A549 (cell line): Measurements from ENCODE around the gene KDM4B. TPM values are rescaled to one million over a fixed set of nuclear protein-coding genes. Genes with fewer than 3 reads are reported as not detected.
"Not testable (repeated sequence)": the region's sequence is repeated elsewhere in the genome, so short reads cannot be mapped to it uniquely, and the experiment has no call there.

Experiments used
- ATAC-seq, 2 experiments: fragments of 200-7000 bp in 1 of 2; fragments of >200 bp in 1 of 2; cut with Nextera tagmentation in 1 of 2; cut with Tn5 transposase in 1 of 2; 3 replicates each; pipeline versions ENCODE4 v1.8.0 to v1.9.1; 2018 to 2020; ENCODE audit warnings: mild to moderate bottlenecking in 1 of 2, moderate library complexity in 1 of 2
- CTCF ChIA-PET: fragments of 300-600 bp; sonication (Branson Sonifier 250); formaldehyde crosslinking; extraction: SDS; loops from one replicate; lab custom pipeline; 2021; ENCODE audit warnings: antibody characterized with exemption, inconsistent platforms; lab: Yijun Ruan, JAX
- POLR2A ChIA-PET: fragments of 350-600 bp; formaldehyde crosslinking; extraction: SDS; loops from one replicate; lab custom pipeline; 2021; ENCODE audit warnings: antibody characterized with exemption, inconsistent platforms; lab: Yijun Ruan, JAX
- DNase-seq, 2 experiments: peaks; one replicate each; pipeline versions ENCODE4 v3.0.0 to v3.0.0-alpha.2; 2011 to 2016; ENCODE audit warnings: low read depth in 1 of 2, low spot score in 1 of 2
- FAIRE-seq: peaks from 2 replicates; lab custom pipeline; 2011; peaks lifted over from hg19 to GRCh38; lab: Jason Lieb, UNC
- H3K27ac ChIP-seq, 2 experiments: fragments of >200 bp; sonication (Bioruptor Twin); formaldehyde crosslinking; 3 replicates each; pipeline ENCODE4 v1.5.1; 2016 to 2017
- H3K4me1 ChIP-seq: fragments of >200 bp; sonication (Bioruptor Twin); formaldehyde crosslinking; 3 replicates; pipeline ENCODE4 v1.6.1; 2016
- H3K4me2 ChIP-seq: fragments of >200 bp; sonication (Bioruptor Twin); formaldehyde crosslinking; 3 replicates; pipeline ENCODE4 v1.6.1; 2016
- H3K4me3 ChIP-seq: fragments of >200 bp; sonication (Bioruptor Twin); formaldehyde crosslinking; 3 replicates; pipeline ENCODE4 v1.5.1; 2016
- H3K9me3 ChIP-seq: fragments of >200 bp; sonication (Bioruptor Twin); formaldehyde crosslinking; 3 replicates; pipeline ENCODE4 v1.6.1; 2016
- CTCF ChIP-seq: fragments of >200 bp; sonication (Bioruptor Twin); formaldehyde crosslinking; IDR thresholded peaks from 3 replicates; pipeline ENCODE4 v1.5.1; 2016
- E2F6 ChIP-seq: IDR thresholded peaks from 2 replicates; pipeline ENCODE4 v1.6.1; 2012; ENCODE audit warnings: low read depth, borderline replicate concordance
- EHF ChIP-seq: fragments of 250-450 bp; sonication (Bioruptor Pico); IDR thresholded peaks from 2 replicates; pipeline ENCODE4 v1.5.0; 2020; ENCODE audit warnings: mild to moderate bottlenecking
- EP300 ChIP-seq, 2 experiments: fragments of >200 bp; sonication (Bioruptor Twin); formaldehyde crosslinking; IDR thresholded peaks; 2 replicates in 1 of 2; 3 replicates in 1 of 2; pipeline ENCODE4 v1.6.1; 2016 to 2017
- HMGXB4 ChIP-seq: fragments of 250-450 bp; sonication (Bioruptor Pico); IDR thresholded peaks from 2 replicates; pipeline ENCODE4 v1.5.0; 2021; ENCODE audit warnings: mild to moderate bottlenecking, moderate library complexity, borderline replicate concordance
- JUN ChIP-seq, 2 experiments: fragments of >200 bp; sonication (Bioruptor Twin); formaldehyde crosslinking; IDR thresholded peaks; 2 replicates in 1 of 2; 3 replicates in 1 of 2; pipeline ENCODE4 v1.6.1; 2016 to 2017
- MAFK ChIP-seq: fragments of 450-650 bp; IDR thresholded peaks from 2 replicates; pipeline ENCODE4 v1.6.1; 2014; ENCODE audit not compliant: partially characterized antibody
- NPAS2 ChIP-seq: fragments of 250-450 bp; sonication (Bioruptor Pico); IDR thresholded peaks from 2 replicates; pipeline ENCODE4 v1.8.0; 2022; ENCODE audit warnings: mild to moderate bottlenecking, moderate library complexity, borderline replicate concordance
- POLR2AphosphoS2 ChIP-seq: conservative IDR thresholded peaks from 2 replicates; pipeline ENCODE4 v1.6.1; 2012; ENCODE audit warnings: low read length, improper control_type of control experiment, inconsistent platforms
- RAD21 ChIP-seq, 2 experiments: fragments of >200 bp in 1 of 2; sonication (Bioruptor Twin) in 1 of 2; formaldehyde crosslinking in 1 of 2; IDR thresholded peaks in 1 of 2; conservative IDR thresholded peaks in 1 of 2; 2 replicates in 1 of 2; 3 replicates in 1 of 2; pipeline ENCODE4 v1.6.1; 2012 to 2018; ENCODE audit warnings: inconsistent platforms in 1 of 2
- RFX5 ChIP-seq: fragments of 450-650 bp; IDR thresholded peaks from 2 replicates; pipeline ENCODE4 v1.7.1; 2014; ENCODE audit warnings: antibody characterized with exemption, mild to moderate bottlenecking, moderate library complexity
- RNF2 ChIP-seq: fragments of 200-600 bp; sonication (generic); IDR thresholded peaks from 2 replicates; pipeline ENCODE4 v1.6.1; 2016; ENCODE audit warnings: low read depth, mild to moderate bottlenecking, antibody characterized with exemption, moderate library complexity, borderline replicate concordance
- SMC3 ChIP-seq: fragments of >200 bp; sonication (Bioruptor Twin); formaldehyde crosslinking; IDR thresholded peaks from 3 replicates; pipeline ENCODE4 v1.6.1; 2018; ENCODE audit warnings: inconsistent platforms
- TFCP2L1 ChIP-seq: fragments of 250-450 bp; sonication (Bioruptor Pico); IDR thresholded peaks from 2 replicates; pipeline ENCODE4 v1.5.0; 2021; ENCODE audit warnings: mild to moderate bottlenecking
- USF2 ChIP-seq: fragments of 450-650 bp; IDR thresholded peaks from 2 replicates; pipeline ENCODE4 v1.6.1; 2014; ENCODE audit warnings: antibody characterized with exemption
- ZC3H11A ChIP-seq: fragments of 450-650 bp; IDR thresholded peaks from 2 replicates; pipeline ENCODE4 v1.6.1; 2014; ENCODE audit warnings: antibody characterized with exemption, mild to moderate bottlenecking
- ZFP36 ChIP-seq: fragments of 450-650 bp; IDR thresholded peaks from 2 replicates; pipeline ENCODE4 v1.6.1; 2014; ENCODE audit warnings: borderline replicate concordance; ENCODE audit not compliant: partially characterized antibody
- WGBS: methylation state at CpG from one replicate; pipeline ENCODE4 v1.1.6; 2017; ENCODE audit errors: missing lambda C conversion rate; 5-methylcytosine and 5-hydroxymethylcytosine counted together
- polyA plus RNA-seq, 4 experiments: library from polyadenylated mRNA; depleted of rRNA in 3 of 4; stranded (reverse); fragments of >200 nt; fragmentation: RNase III in 1 of 4; extraction: RNeasy Plus Mini Kit Qiagen cat#74134 plus additional on column Dnase treatment in 1 of 4; gene quantifications; 2 replicates in 3 of 4; 3 replicates in 1 of 4; pipeline ENCODE4 v1.2.3, GENCODE V29; 2011 to 2017

KDM4B gene
- polyA plus RNA-seq, 2 of the 4 experiments (the other 2 are of a cell fraction) = 3.0 to 4.6 TPM

GRCh38 chr19:5028229-5028886 is 59.4 kb downstream of the KDM4B start:
- CTCF ChIA-PET = interaction anchor here (0.6 to 9.1 kb wide), 11 partner anchors 8 to 219 kb away, joined by 3 to 143 read pairs (median 3); no protein-coding TSS in a partner anchor

GRCh38 chr19:5029596-5029995 is 60.7 kb downstream of the KDM4B start:
- DNase-seq (peak; percentile 45 to 66), ATAC-seq (peak in 1 of 2 experiments; percentile 67; a peak in 3 of 6 replicates)
- WGBS = 35% methylated on average over 12 of the region's 12 CpGs
- H3K4me3 ChIP-seq, POLR2A ChIA-PET, H3K9me3 ChIP-seq, H3K4me1 ChIP-seq, H3K4me2 ChIP-seq, FAIRE-seq, H3K27ac ChIP-seq: not testable (repeated sequence)
- TF ChIP-seq RAD21 (conservative IDR thresholded peaks at IDR 0.05 in 1 of 2, IDR thresholded peaks at IDR 0.05 in 1 of 2) = peak in 1 of 2 experiments; percentile 33; a peak in 1 of 5 replicates
- peak; percentile 55 for TF ChIP-seq CTCF
- peak; percentile 30; the same call in 1 of the 3 replicates for TF ChIP-seq SMC3
- CTCF ChIA-PET = interaction anchor here (0.7 to 9.1 kb wide), 18 partner anchors 9 to 551 kb away, joined by 3 to 143 read pairs (median 4); no protein-coding TSS in a partner anchor

More at GRCh38 chr19:5028229-5028886, 59.4 kb downstream of the KDM4B start:
- FAIRE-seq = no peak
- 84% methylated on average over 15 of the region's 15 CpGs for WGBS
- POLR2A ChIA-PET = no interaction called here
- no peak for DNase-seq
- no peak for TF ChIP-seq RNF2
- ATAC-seq = no peak
- Histone ChIP-seq H3K4me3 (no peak overlapping the region), H3K9me3 (no peaks in the 10 kb centered on the region), H3K4me1 (0 out of 3 replicates have a peak, but pooled peaks cover 5% of the 10 kb centered on the region), H3K4me2 (no peak overlapping the region), H3K27ac (no peak overlapping the region)

- FAIRE-seq = no peak
- TF ChIP-seq EP300 (IDR thresholded peaks at IDR 0.05) (no peak), ZFP36 (no peak), TFCP2L1 (CRISPR knock-in tag) (no peak), POLR2AphosphoS2 (no peak), E2F6 (no peak), RFX5 (no peak), MAFK (no peak), JUN (IDR thresholded peaks at IDR 0.05) (no peak), ZC3H11A (no peak), SMC3 (no peak), RAD21 (conservative IDR thresholded peaks at IDR 0.05 in 1 of 2, IDR thresholded peaks at IDR 0.05 in 1 of 2) (no peak), EHF (no peak), HMGXB4 (CRISPR knock-in tag) (no peak), NPAS2 (CRISPR knock-in tag) (no peak), CTCF (no peak), USF2 (no peak)
- WGBS = 67% methylated on average over 2 of the region's 15 CpGs
- peak; percentile 10 to 31; a peak in 4 of 6 replicates for ATAC-seq
- CTCF ChIA-PET = interaction anchor here (0.7 to 9.1 kb wide), 25 partner anchors 8 to 550 kb away, joined by 3 to 143 read pairs (median 4); no protein-coding TSS in a partner anchor
- Histone ChIP-seq H3K4me2 (no peak overlapping the region), H3K27ac (no peak overlapping the region), H3K4me3 (no peak overlapping the region), H3K4me1 (0 out of 3 replicates have a peak, but pooled peaks cover 5% of the 10 kb centered on the region), H3K9me3 (no peaks in the 10 kb centered on the region)
- DNase-seq = no peak
- POLR2A ChIA-PET = no interaction called here
These were observed 61.4 kb downstream of the KDM4B start for GRCh38 chr19:5030136-5030820.
